ENCODE results near the gene SLC22A4.
A peak's percentile ranks its signal among the peaks of the same experiment; 100 is the strongest.

The SLC22A4 gene

GRCh38 chr5:132387640-132388117 lies 93.5 kb downstream of the SLC22A4 start:
- Mint-ChIP-seq H3K27me3 (no peaks in the 10 kb centered on the region), H3K4me3 (no peak overlapping the region), H3K36me3 (ENCODE audit: low read depth) (peaks cover 1% of the 10 kb centered on the region), H3K9me3 (no peaks in the 10 kb centered on the region), H3K4me1 (peaks cover 44% of the 10 kb centered on the region), H3K27ac (peak overlapping the region; percentile 35)
- no peak for ATAC-seq
- DNase-seq = no peak

- Mint-ChIP-seq H3K36me3 (ENCODE audit: low read depth) (peaks cover 1% of the 10 kb centered on the region), H3K27me3 (no peaks in the 10 kb centered on the region), H3K27ac (no peak overlapping the region), H3K4me1 (peaks cover 47% of the 10 kb centered on the region), H3K9me3 (no peaks in the 10 kb centered on the region), H3K4me3 (no peak overlapping the region)
- no peak for DNase-seq
- ATAC-seq = no peak
These were observed 94.3 kb downstream of the SLC22A4 start for GRCh38 chr5:132388244-132389050.

- no peak for DNase-seq
- H3K27ac Mint-ChIP-seq = no peak overlapping the region
These were observed 94.8 kb downstream of the SLC22A4 start for GRCh38 chr5:132389051-132389331.

GRCh38 chr5:132389585-132390286 lies 95.5 kb downstream of the SLC22A4 start:
- ATAC-seq (peak; percentile 31), DNase-seq (no peak)
- H3K4me3 Mint-ChIP-seq = no peak overlapping the region
- no peak overlapping the region for H3K27ac Mint-ChIP-seq
- no peaks in the 10 kb centered on the region for H3K9me3 Mint-ChIP-seq
- no peaks in the 10 kb centered on the region for H3K27me3 Mint-ChIP-seq
- peaks cover 1% of the 10 kb centered on the region for H3K36me3 Mint-ChIP-seq (ENCODE audit: low read depth)
- peaks cover 47% of the 10 kb centered on the region for H3K4me1 Mint-ChIP-seq

More at GRCh38 chr5:132389051-132389331, 94.8 kb downstream of the SLC22A4 start:
- no peak for ATAC-seq
- peaks cover 1% of the 10 kb centered on the region for H3K36me3 Mint-ChIP-seq (ENCODE audit: low read depth)
- no peaks in the 10 kb centered on the region for H3K27me3 Mint-ChIP-seq
- no peaks in the 10 kb centered on the region for H3K9me3 Mint-ChIP-seq
- peaks cover 47% of the 10 kb centered on the region for H3K4me1 Mint-ChIP-seq
- no peak overlapping the region for H3K4me3 Mint-ChIP-seq

GRCh38 chr5:132391247-132391646 lies 97.1 kb downstream of the SLC22A4 start:
- DNase-seq = no peak

GRCh38 chr5:132391870-132392269 lies 97.7 kb downstream of the SLC22A4 start:
- Mint-ChIP-seq H3K4me3 (no peak overlapping the region), H3K36me3 (ENCODE audit: low read depth) (peaks cover 3% of the 10 kb centered on the region), H3K9me3 (no peaks in the 10 kb centered on the region), H3K27ac (no peak overlapping the region), H3K27me3 (no peaks in the 10 kb centered on the region), H3K4me1 (peaks cover 50% of the 10 kb centered on the region)
- ATAC-seq = peak; percentile 13
- no peak for DNase-seq

More at GRCh38 chr5:132391247-132391646, 97.1 kb downstream of the SLC22A4 start:
- H3K27ac Mint-ChIP-seq = no peak overlapping the region
- peaks cover 50% of the 10 kb centered on the region for H3K4me1 Mint-ChIP-seq
- no peaks in the 10 kb centered on the region for H3K27me3 Mint-ChIP-seq
- H3K4me3 Mint-ChIP-seq = no peak overlapping the region
- no peak for ATAC-seq
- H3K9me3 Mint-ChIP-seq = no peaks in the 10 kb centered on the region
- H3K36me3 Mint-ChIP-seq (ENCODE audit: low read depth) = peaks cover 3% of the 10 kb centered on the region

GRCh38 chr5:132392411-132392810 lies 98.2 kb downstream of the SLC22A4 start:
- H3K4me3 Mint-ChIP-seq = no peak overlapping the region
- DNase-seq (no peak), ATAC-seq (no peak)
- H3K27ac Mint-ChIP-seq = no peak overlapping the region
- H3K36me3 Mint-ChIP-seq (ENCODE audit: low read depth) = peaks cover 3% of the 10 kb centered on the region
- peaks cover 53% of the 10 kb centered on the region for H3K4me1 Mint-ChIP-seq
- no peaks in the 10 kb centered on the region for H3K27me3 Mint-ChIP-seq
- H3K9me3 Mint-ChIP-seq = no peaks in the 10 kb centered on the region

GRCh38 chr5:132392978-132393825 lies 99.0 kb downstream of the SLC22A4 start:
- Mint-ChIP-seq H3K4me1 (peaks cover 54% of the 10 kb centered on the region), H3K36me3 (ENCODE audit: low read depth) (peaks cover 3% of the 10 kb centered on the region), H3K9me3 (no peaks in the 10 kb centered on the region), H3K27me3 (no peaks in the 10 kb centered on the region), H3K27ac (no peak overlapping the region), H3K4me3 (no peak overlapping the region)
- ATAC-seq (no peak), DNase-seq (no peak)

All from activated naive CD8-positive, alpha-beta T cell treated with anti-CD3 and anti-CD28 coated beads, Interleukin-2, amount 50 U/mL, for 24 hours (primary cell).